Astrocyte (in vitro differentiated cells and primary cell): ENCODE data around the gene HDAC6.

ENCODE experiments used
- EZH2 ChIP-seq: IDR thresholded peaks from 2 replicates; pipeline ENCODE4 v1.6.1; 2012; ENCODE audit warnings: mild to moderate bottlenecking, low read length, inconsistent platforms; ENCODE audit not compliant: insufficient read depth
- TF ChIP-seq, protein P1 (sequence below): IDR thresholded peaks from 2 replicates; pipeline ENCODE4 v1.5.1; 2011; ENCODE audit warnings: low read depth, mild to moderate bottlenecking, inconsistent platforms, low read length, moderate library complexity; ENCODE audit not compliant: insufficient read depth

DNA sequence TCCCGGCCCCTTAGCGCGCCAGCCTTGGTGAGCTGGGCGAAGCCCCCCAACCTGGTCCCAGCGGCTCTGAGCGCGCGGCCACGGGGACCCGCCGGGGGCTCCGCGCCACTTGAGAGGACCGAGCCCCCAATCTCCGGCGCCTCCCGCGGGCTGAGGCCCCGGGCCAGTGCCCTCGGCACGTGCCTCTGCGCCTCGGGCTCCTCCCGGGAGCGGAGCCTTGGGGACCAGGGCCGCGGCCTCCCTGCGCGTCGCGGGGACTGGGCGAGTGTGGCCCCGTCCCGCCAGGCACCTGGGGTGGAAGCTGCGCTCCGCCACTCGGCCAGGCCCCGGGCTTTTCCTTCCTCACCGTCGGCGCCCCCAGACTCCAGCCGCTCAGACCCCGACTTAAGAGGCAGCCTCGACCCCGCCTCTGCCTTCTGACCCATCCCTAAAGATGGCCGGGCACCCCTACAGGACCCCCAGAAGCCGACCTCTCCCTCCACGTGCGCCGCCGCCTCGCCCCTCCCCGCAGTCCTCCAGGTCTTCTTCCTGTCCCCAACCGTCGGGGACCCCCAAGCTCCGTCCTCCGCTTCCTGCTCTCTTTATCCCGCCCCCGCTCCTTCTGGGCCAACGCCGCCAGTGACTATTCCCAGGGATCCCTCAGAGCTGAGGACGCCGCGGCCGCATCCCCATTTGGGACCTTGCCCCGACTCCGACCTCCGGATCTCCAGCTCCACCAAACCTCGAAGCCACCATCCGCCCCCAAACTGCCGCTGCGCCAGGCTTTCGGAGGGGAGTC is 25.2 kb downstream of the HDAC6 start:
- TF ChIP-seq, protein P1, sequence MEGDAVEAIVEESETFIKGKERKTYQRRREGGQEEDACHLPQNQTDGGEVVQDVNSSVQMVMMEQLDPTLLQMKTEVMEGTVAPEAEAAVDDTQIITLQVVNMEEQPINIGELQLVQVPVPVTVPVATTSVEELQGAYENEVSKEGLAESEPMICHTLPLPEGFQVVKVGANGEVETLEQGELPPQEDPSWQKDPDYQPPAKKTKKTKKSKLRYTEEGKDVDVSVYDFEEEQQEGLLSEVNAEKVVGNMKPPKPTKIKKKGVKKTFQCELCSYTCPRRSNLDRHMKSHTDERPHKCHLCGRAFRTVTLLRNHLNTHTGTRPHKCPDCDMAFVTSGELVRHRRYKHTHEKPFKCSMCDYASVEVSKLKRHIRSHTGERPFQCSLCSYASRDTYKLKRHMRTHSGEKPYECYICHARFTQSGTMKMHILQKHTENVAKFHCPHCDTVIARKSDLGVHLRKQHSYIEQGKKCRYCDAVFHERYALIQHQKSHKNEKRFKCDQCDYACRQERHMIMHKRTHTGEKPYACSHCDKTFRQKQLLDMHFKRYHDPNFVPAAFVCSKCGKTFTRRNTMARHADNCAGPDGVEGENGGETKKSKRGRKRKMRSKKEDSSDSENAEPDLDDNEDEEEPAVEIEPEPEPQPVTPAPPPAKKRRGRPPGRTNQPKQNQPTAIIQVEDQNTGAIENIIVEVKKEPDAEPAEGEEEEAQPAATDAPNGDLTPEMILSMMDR = no peak
- no peak for TF ChIP-seq EZH2
